Measurements from ENCODE around the gene FAM83C. TPM values are rescaled to one million over a fixed set of nuclear protein-coding genes. Genes with fewer than 3 reads are reported as not detected.

Gene FAM83C
- total RNA-seq, 1 experiment from 2014 or later: not detected

- no peak for DNase-seq
- no peak overlapping the region for H3K4me3 ChIP-seq (ENCODE audit: insufficient read depth, low read depth, low read length)
- H3K36me3 ChIP-seq (replicated peaks; ENCODE audit: control insufficient read depth, insufficient read depth, low read length): no peaks in the 10 kb centered on the region; the same call in 1 of the 2 replicates
- no peaks in the 10 kb centered on the region for H3K27me3 ChIP-seq (ENCODE audit: control insufficient read depth, insufficient read depth, low read length)
These were observed 15.7 kb upstream of the FAM83C start for GRCh38 chr20:35307666-35308653.

- Histone ChIP-seq H3K36me3 (replicated peaks; ENCODE audit: control insufficient read depth, insufficient read depth, low read length) (no peaks in the 10 kb centered on the region; the same call in 1 of the 2 replicates), H3K4me3 (ENCODE audit: insufficient read depth, low read depth, low read length) (no peak overlapping the region), H3K27me3 (ENCODE audit: control insufficient read depth, insufficient read depth, low read length) (no peaks in the 10 kb centered on the region)
- peak; percentile 83 for DNase-seq
These were observed 14.8 kb upstream of the FAM83C start for GRCh38 chr20:35306931-35307517.

- no peak for DNase-seq
- no peak overlapping the region for H3K4me3 ChIP-seq (ENCODE audit: insufficient read depth, low read depth, low read length)
- no peaks in the 10 kb centered on the region; the same call in 1 of the 2 replicates for H3K36me3 ChIP-seq (replicated peaks; ENCODE audit: control insufficient read depth, insufficient read depth, low read length)
- no peaks in the 10 kb centered on the region for H3K27me3 ChIP-seq (ENCODE audit: control insufficient read depth, insufficient read depth, low read length)
These were observed 13.7 kb upstream of the FAM83C start for GRCh38 chr20:35305682-35306556.

- Histone ChIP-seq H3K36me3 (replicated peaks; ENCODE audit: control insufficient read depth, insufficient read depth, low read length) (no peaks in the 10 kb centered on the region; the same call in 1 of the 2 replicates), H3K4me3 (ENCODE audit: insufficient read depth, low read depth, low read length) (no peak overlapping the region), H3K27me3 (ENCODE audit: control insufficient read depth, insufficient read depth, low read length) (no peaks in the 10 kb centered on the region)
- no peak for DNase-seq
These were observed 12.7 kb upstream of the FAM83C start for GRCh38 chr20:35304956-35305355.

DNA sequence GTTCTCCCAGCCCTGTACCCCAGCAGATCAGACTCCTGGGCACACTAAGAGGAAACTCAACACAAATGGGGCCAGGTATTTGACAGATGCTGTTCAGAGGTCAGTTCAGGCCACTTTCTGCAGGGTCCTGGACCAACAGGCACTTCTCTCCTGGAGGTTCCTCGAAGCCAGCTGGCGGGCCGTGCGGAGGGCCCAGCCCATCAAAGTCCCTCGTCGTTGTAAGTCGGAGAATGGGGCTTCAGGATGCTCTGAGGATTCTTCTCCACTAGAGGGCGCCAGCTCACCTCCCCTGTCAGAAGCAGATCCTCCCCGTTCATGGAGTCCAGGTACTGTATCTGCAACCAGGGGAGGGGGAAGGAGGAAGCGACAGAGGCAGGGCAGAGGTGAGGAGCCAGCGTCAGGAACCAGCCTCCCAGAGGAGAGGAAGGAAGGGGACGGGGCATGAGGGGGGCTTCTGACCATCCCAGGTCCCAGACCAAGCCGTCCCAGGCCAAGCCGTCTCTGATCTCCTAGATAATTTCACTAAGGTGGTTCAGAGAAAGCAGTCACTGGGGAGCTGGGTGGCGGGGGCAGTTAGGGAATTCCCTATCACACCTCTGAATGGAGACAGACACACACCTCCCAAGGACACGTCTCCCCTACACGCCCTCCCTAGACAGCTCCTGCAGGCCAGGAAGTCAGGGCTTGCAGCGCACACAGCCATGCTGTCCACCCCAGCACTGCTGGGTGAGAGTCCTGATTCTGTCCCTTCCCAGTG, 11.7 kb upstream of the FAM83C start:
- H3K27me3 ChIP-seq (ENCODE audit: control insufficient read depth, insufficient read depth, low read length): no peaks in the 10 kb centered on the region
- H3K36me3 ChIP-seq (replicated peaks; ENCODE audit: control insufficient read depth, insufficient read depth, low read length): no peaks in the 10 kb centered on the region; the same call in 1 of the 2 replicates
- peak overlapping the region; percentile 27; the same call in 1 of the 2 replicates for H3K4me3 ChIP-seq (ENCODE audit: insufficient read depth, low read depth, low read length)
- DNase-seq: peak; percentile 94

- no peak overlapping the region for H3K4me3 ChIP-seq (ENCODE audit: insufficient read depth, low read depth, low read length)
- no peaks in the 10 kb centered on the region for H3K27me3 ChIP-seq (ENCODE audit: control insufficient read depth, insufficient read depth, low read length)
- DNase-seq: no peak
- no peaks in the 10 kb centered on the region; the same call in 1 of the 2 replicates for H3K36me3 ChIP-seq (replicated peaks; ENCODE audit: control insufficient read depth, insufficient read depth, low read length)
These were observed 11.1 kb upstream of the FAM83C start for GRCh38 chr20:35303382-35303734.

- Histone ChIP-seq H3K27me3 (ENCODE audit: control insufficient read depth, insufficient read depth, low read length) (no peaks in the 10 kb centered on the region), H3K4me3 (ENCODE audit: insufficient read depth, low read depth, low read length) (no peak overlapping the region), H3K36me3 (replicated peaks; ENCODE audit: control insufficient read depth, insufficient read depth, low read length) (no peaks in the 10 kb centered on the region; the same call in 1 of the 2 replicates)
- no peak for DNase-seq
These were observed 10.5 kb upstream of the FAM83C start for GRCh38 chr20:35302421-35303335.

DNA sequence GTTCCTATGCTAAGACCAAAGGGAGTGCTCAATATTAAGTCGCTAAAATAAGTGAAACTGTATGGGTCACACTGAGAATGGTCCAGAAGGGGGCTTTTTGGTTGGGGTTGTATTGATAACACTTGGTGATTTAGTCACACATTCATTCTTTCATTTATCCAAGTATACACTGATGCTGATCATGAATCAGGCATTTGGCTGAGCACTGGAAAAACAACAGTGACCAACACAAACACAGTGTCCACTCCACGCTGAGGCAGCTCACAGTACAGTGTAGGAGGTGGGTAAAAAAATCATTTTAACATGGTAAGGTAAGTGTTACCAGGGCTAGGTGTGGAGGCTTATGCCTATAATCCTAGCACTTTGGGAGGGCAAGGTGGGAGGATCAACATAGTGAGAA, 9.2 kb upstream of the FAM83C start:
- DNase-seq: no peak
- no peak overlapping the region for H3K4me3 ChIP-seq (ENCODE audit: insufficient read depth, low read depth, low read length)
- no peaks in the 10 kb centered on the region; the same call in 1 of the 2 replicates for H3K36me3 ChIP-seq (replicated peaks; ENCODE audit: control insufficient read depth, insufficient read depth, low read length)
- no peaks in the 10 kb centered on the region for H3K27me3 ChIP-seq (ENCODE audit: control insufficient read depth, insufficient read depth, low read length)

- no peak overlapping the region for H3K4me3 ChIP-seq (ENCODE audit: insufficient read depth, low read depth, low read length)
- DNase-seq: no peak
- no peaks in the 10 kb centered on the region; the same call in 1 of the 2 replicates for H3K36me3 ChIP-seq (replicated peaks; ENCODE audit: control insufficient read depth, insufficient read depth, low read length)
- no peaks in the 10 kb centered on the region for H3K27me3 ChIP-seq (ENCODE audit: control insufficient read depth, insufficient read depth, low read length)
These were observed 8.4 kb upstream of the FAM83C start for GRCh38 chr20:35300469-35301262.

DNA sequence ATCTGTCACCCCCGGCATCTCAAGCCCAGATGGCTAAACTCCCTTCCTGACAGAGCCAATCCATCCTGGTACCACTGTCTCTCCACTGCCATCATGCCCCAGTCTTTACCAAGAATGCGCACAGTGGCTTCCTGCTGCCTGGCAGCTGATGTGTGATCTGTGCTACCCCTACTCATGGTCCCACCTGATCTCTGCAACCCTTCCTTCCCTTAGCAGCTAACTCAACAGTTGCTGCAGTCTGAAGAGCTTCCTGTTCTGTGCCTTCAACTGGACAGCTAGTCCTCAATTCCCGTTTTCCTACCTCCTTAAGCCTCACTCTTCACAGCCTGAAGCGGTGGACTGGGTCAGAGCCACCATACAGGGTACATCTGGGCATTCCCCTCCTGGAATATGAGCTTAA, 7.6 kb upstream of the FAM83C start:
- Histone ChIP-seq H3K36me3 (replicated peaks; ENCODE audit: control insufficient read depth, insufficient read depth, low read length) (no peaks in the 10 kb centered on the region; the same call in 1 of the 2 replicates), H3K4me3 (ENCODE audit: insufficient read depth, low read depth, low read length) (no peak overlapping the region), H3K27me3 (ENCODE audit: control insufficient read depth, insufficient read depth, low read length) (no peaks in the 10 kb centered on the region)
- no peak for DNase-seq

DNA sequence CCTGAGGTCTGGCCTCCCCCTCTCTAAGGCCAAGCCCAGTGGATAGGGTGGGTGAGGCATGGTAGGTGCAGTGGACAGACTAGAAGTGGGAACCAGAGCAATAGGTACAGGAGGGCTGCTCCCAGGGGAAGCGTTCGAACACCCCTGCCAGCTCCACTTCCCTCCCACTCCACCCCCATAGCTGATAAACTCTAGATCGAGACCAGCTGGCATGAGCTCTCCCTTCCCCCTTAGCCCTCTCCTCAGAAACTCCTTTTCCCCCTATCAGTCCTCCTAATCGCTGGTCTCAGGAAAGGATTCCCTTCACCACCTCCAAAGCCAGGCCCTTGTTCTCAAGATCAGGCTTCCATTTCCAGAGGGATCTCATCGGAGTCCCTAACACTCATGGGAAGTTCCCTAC, 6.0 kb upstream of the FAM83C start:
- DNase-seq: no peak
- no peak overlapping the region for H3K4me3 ChIP-seq (ENCODE audit: insufficient read depth, low read depth, low read length)
- H3K36me3 ChIP-seq (replicated peaks; ENCODE audit: control insufficient read depth, insufficient read depth, low read length): no peaks in the 10 kb centered on the region
- no peaks in the 10 kb centered on the region for H3K27me3 ChIP-seq (ENCODE audit: control insufficient read depth, insufficient read depth, low read length)

GRCh38 chr20:35297740-35298139, 5.5 kb upstream of the FAM83C start:
- DNase-seq: no peak
- Histone ChIP-seq H3K27me3 (ENCODE audit: control insufficient read depth, insufficient read depth, low read length) (no peaks in the 10 kb centered on the region), H3K4me3 (ENCODE audit: insufficient read depth, low read depth, low read length) (no peak overlapping the region), H3K36me3 (replicated peaks; ENCODE audit: control insufficient read depth, insufficient read depth, low read length) (no peaks in the 10 kb centered on the region)
